MV-4-11 (cell line): Measurements from ENCODE around the gene PRKN.
A peak's percentile ranks its signal among the peaks of the same experiment; 100 is the strongest.

Experiments
- DNase-seq: peaks from one replicate; lab custom pipeline; 2025; lab: John Stamatoyannopoulos, UW

Gene PRKN

DNA sequence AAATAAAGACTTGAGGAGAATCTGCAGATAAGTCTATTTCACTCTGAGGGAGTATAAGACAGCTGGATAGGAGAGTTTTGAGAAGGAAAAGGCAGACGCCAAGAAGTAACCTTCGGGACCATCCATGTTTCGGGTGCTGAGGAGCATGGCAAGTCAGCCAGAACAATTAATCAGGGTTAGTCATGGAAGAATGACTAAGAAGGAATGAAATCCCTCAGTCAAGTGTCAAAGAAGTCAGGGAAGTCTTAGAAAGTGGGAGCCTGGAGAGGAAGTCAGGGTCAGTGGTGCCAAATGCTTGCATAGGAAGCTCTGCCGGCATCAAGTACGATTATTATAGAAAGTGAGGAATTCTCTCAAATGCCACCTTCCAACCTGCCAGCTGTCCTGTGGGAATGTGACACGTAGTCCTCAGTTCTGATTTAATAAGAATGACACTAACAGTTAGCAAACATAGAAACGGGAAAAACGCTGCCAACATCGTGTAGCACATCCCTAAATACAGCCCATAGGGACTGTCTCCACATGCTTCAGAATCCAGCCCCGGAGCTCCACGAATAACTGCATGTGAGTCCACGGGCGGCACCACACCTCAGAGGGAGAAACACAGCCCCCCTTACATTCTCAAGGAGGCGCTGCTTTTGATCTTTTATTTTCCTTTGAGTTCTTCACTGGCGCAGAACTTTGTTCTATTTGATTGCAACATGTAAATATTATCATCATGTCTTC lies 602.7 kb downstream of the PRKN start:
- DNase-seq, result no peak

DNA sequence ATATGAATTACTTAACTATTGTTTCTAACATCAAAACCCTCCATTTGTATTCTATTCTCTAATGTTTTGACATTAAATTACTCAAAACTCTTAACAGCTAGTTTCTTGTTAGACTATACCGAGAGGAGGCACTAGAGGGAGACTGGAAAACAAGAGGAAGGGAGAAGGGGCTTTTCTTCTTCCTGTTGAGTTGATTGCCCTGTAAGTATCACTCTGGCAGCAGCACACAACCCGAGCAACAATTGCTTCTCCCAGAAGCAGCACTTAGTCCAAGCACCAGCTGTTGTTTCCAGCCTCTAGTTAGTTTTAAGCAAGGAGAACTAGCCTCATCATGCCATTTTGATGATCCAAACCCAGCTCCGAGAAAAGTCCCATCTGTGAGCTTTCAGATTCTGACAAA lies 603.8 kb downstream of the PRKN start:
- peak; percentile 10 for DNase-seq

DNA sequence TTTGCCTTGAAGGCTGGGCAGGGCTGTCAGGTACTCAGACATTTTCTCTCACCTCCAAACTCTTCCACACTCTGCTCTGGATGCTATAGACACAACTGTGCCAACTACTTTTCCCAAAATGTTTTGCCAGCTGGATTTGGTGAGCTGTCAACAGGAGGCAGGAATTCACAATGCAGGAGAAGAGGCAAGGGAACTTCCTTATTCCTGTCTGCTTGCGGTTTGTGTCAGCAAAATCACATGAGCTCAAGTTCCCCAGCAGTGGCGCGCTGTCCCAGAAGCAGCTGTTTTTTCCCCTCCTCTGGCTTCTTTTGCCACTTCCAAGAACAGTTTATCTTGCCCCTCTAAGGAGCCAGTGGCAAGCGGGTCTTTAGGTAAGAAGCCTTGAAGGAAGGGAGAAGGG lies 608.2 kb downstream of the PRKN start:
- DNase-seq, result peak; percentile 60

DNA sequence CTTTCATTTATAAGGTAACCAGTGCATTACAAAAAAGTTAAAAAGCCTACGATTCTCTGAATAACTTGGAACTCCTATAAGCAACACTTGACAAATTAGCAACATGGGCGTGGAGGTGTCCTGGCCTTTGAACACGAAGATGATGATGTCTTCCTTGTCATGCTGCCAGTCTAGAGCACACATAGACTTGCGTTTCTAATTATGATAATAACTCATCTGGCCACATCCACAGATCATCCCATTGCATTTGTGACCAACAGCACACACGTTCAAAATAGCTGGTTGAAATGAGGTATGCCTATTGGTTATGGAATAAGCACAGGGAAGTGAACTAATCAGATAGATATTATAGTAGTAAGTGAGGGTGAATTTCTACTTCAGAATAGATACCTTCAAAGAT lies 608.9 kb downstream of the PRKN start:
- DNase-seq, result no peak

DNA sequence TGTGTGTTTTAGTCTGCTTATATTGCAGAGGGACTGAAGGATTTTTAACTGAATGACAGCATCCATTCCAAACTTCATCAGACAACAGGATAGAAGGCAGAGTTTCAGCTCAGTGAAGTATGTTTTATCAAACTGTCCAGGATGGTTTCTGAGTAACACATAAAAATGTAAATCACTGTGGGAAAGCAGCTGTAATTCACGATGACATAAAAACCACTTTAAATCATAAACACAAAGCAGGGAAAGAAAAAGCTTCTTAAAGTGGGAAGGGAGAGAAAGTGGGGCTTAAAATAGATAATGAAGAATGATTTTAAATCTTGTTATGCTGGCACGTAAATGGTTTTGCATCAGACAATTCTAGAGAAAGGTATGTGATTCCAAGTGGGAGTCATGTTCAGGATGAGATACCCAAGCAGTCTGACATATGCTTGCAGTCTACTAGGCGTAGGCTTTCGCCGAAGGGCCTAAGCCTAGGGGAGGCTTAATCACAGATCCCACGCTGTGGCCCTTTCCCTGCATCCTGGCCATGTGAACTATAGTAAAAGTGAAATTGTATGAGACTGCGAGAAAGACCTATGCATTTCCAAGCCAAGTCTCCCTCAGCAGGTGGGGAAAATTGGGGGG lies 610.6 kb downstream of the PRKN start:
- no peak for DNase-seq

DNA sequence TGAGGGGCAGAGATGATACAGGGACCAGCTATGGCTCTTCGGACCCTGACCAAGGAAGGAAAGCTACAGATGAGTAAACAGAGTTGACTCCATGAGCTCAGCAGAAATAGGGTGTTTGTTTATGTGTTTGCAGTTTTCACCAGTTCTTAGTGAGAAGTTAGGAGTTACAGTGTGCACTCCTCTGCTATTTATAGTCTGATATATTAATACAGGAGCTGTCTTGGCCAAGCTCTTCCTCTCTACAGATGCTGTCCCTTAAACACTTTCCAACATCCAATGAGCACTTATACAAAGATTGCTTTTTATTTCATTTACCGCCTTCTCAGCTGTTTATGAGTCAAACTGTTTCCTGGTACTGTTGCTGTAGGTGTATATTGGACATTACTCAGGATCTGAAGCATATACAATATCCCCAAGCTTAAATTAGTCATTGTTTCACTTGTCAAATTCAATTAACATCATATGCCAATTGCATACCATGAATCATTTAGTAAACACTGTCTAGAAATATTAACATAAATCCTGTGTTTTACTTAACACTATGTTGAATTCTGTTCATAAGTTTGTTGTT lies 618.0 kb downstream of the PRKN start:
- DNase-seq, result no peak

DNA sequence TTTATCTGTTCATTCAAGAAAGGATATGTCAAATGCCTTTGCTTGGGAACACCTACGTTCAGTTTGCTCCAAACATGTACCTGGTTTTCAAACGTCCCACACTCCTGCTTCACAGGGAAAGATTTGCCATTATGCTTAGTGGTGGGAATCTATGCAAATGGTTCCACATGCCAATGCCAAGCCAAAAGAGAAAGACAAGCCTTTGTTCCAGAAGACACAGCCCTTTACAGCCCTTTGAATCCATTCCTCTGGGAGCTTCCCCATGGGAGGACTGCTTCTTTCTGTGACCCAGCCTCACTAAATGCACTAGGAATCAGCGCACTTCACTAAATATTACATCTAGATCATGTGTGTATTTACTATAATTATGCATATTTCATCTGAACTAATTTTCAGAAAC lies 619.5 kb downstream of the PRKN start:
- DNase-seq, result no peak

DNA sequence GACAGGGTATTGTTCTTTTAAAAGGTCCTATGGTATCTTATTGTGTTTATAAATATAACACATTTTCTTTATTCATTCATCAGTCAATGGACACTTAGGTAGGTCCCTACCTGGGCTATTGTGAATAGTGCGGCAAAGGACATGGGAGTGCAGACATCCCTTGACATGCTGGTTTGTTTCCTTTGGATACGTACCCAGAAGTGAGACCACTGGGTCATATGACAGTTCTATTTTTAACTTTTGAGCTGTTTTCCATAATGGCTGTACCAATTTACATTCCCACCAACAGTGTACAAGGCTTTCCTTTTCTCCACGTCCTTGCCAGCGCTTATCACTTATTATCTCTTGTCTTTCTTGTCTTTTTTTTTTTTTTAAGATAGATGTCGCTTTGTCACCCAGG lies 627.5 kb downstream of the PRKN start:
- DNase-seq, result no peak

DNA sequence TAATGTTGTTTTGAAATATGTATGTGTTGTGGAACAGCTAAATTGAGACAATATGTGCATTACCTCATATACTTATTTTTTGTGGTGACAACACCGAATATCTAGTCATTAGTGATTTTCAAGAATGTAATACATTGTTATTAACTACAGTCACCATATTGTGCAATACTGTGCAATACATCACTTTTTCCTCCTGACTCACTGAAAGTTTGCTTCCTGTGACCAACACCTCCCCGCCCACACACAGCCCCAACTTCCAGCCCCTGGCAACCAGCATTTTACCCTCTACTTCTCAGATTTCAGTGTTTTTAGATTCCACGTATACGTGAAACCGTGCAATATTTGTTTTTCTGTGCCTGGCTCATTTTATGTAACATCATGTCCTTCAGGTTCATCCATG lies 627.9 kb downstream of the PRKN start:
- peak; percentile 72 for DNase-seq

DNA sequence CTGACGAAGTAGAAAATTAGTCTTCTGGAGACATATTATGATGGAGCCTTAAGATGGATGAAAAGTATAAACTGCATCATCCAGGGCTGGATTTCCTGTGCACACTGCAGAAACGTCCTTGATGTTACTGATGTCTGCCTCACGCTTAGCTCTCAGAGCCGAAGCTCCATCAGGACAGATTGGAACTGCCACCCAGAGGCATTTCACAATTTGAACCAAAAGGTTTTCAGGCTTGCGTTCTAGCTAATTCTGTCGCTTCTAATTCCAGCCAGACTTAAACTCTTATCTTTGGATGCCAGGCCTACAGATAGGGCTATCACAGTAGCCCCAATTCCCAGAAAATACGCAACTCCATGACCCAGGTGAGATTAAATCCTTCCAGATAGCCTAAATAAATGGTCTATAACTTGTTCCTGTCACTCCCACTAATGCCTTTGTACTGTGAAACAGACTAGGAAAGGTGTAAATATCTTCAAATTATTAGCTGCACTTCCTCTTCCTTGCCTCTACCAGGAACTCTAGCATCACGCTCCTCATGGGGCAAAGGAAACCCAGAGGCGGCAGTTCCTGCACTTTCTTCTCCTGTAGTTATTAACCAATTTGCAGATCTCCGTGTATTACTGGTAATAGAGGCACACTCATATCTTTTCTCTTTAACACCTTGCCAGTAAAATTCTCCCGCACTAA lies 634.6 kb downstream of the PRKN start:
- DNase-seq, result no peak

DNA sequence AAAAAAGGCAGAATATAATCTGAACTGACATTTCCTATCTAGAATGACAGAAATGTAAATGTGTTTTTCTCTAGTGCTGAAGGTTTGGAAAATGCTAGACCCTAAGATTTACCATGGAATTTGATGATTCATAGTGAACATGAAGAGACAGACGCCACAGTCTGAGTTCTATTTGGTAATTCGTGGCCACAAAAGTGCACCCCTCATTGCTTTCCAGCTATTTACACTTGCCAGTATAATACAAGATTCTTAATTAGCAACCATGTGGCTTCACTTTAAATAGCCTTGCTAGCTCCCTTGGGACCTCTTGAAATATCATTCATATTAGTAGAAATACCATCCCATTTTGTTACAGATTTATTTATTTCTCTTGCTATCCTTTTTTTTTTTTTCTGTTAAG lies 636.8 kb downstream of the PRKN start:
- DNase-seq, result no peak

DNA sequence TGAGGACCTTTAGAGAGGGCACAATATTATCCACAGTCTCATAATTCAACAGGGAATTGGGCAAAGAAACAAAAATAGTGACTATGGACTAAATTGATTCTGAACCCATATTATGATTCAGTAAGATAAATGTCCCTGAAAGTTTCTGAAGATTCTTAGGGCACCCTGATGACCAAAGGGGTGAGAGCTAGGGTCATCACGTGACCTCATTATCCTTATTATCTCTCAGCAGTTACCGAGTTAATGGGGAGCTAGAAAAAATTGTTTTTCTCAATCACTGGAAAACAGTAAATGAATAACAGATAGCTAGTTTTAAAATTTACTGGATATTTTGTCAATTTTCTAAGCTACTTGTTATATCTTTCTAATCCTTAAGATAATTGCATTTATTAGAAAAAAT lies 639.5 kb downstream of the PRKN start:
- DNase-seq, result no peak

DNA sequence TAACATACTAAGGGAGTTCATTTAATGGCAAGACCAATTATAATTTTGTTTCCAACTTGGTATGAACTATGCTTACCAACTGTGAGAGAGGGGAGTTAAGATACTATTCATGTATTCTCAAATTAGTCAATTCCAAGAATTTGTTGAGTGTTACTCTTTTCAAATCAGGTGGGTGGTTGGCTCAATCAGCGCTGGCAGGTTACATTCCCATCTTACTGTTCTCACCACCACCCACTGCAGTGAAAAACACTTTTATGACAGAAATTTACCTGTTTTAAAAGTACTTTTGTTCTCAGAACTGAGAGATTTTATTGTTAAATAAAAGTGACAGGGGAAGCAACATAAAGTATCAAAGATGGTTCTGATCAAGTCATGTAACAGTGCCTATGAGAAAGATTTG lies 642.0 kb downstream of the PRKN start:
- DNase-seq, result no peak

DNA sequence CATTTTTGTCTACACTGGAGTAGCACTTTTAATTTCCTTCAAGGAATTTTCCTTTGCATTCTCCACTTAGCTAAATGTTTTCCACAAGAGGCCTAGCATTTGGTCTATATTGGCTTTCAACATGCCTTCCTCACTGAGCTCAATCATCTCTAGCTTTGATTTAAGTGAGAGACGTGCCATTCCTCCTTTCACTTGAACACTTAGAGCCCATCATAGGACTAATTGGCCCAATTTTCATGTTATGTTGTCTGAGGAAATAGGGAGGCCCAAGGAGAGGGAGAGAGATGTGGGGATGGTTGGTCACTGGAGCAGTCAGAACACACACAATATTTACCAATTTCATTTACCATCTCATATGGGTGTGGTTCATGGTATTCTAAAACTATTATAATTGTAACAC lies 645.0 kb downstream of the PRKN start:
- DNase-seq, result no peak

DNA sequence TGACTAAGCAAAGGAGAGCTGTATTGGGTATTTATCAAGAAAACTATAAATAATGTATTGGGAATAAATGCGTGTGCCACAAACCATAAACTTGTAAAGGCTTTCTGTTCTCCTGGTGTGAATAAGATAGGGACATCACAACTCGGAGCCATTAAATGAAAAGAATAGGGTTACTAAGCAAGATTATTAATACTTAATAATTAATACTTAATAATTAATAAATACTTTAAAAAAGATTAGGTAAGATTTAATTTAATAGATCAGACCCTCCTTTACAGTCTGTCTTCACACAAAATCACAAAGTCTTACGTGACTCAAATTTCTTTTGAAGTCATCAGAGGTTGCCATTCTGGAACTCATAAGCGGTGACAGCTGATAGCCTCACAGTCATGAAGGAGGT lies 648.9 kb downstream of the PRKN start:
- no peak for DNase-seq

DNA sequence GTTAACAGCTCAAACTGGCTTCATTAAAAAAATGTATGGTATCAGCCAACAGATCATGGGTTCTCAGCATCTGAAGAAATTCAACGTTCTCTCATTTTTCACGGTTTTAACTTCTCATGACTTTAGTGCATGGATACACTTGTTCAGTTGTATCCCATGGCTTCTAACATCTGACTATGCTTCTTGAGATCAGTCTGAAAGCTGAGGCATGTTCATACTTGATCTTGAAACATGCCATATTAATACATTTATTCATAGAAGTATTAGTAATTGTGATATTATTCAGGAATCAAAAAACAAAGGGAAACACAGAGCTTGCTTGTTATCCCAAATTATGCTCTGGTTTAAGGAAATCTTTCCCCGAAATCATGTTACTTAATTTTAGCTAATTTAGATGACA lies 649.4 kb downstream of the PRKN start:
- no peak for DNase-seq

DNA sequence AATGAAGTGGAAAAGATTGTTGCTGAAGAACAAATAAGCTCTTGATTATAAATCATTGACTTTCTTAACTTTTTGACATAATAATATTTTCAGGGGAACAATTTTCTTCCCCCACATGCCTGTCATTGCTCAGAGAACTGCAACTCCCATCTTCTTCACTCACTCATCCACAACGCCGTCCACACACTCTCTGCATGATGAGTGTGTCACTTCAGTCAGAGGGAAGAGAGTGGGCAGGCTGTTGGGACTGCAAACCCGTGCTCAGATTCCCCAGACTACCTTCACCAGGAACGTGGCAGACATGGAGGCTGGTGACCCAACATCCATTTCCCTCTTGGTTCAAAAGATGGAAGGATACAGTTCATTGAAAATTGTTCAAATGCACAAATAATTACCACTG lies 650.8 kb downstream of the PRKN start:
- no peak for DNase-seq

DNA sequence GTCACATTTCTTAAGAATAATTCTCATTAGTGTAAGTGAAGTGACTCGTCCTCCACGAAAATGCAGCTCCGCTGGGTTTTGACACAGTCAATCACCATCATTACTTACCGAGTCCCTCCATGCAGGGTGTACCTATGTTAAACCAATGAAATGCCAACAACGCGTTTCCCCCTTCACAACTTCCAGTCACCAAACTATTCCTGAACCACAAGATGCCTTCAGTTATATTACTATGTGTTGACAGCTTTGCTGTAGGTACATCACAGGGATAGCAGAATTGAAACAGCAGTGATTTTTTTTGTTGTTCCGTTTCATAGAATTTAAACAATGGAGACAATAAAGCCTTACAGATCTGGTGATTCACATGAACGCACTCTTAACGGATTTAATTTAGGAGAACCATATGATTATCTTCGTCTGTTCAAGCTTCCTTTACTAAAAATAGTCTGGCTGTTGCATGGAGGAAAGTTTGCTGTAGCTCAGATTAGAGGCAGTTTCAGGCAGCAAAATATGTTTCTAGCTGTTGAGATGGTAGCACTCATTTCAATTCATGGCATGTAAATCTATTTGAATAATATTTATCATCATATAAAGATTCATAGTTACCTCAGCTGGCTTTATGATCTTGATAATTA lies 652.8 kb downstream of the PRKN start:
- DNase-seq, result no peak

DNA sequence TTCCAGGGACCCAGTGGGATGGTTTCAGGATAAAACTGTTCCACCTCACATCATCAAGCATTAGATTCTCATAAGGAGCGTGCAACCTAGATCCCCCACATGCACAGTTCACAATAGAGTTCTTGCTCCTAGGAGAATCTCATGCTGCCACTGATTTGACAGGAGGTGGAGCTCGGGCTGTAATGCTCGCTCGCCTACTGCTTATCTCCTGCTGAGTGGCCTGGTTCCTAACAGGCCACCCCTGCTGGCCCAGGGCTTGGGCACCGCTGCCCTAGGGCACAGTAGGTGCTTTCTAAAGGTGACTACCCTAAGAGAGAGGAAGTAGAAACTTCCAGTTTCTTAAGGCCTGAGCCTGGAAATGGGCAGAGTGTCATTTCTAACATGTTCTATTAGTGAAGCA lies 656.9 kb downstream of the PRKN start:
- DNase-seq, result no peak

DNA sequence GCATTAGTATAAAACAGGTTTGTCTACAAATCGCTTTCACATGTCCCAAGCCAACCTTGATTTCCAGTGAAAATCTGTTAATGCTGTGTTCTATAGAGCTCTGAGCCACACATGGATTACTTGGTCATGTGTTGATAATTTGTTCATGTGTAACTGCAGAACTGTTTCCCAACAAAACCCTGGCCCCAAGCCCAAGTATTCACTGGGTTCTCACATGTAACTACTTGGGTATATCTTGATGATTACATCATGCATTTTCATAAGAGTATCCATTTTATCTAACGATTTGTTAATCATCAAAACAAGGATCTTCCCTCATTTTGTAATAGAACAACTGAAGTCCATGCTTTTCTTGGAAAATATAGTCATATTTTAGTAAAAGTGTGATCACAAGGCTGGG lies 657.6 kb downstream of the PRKN start:
- DNase-seq, result no peak

DNA sequence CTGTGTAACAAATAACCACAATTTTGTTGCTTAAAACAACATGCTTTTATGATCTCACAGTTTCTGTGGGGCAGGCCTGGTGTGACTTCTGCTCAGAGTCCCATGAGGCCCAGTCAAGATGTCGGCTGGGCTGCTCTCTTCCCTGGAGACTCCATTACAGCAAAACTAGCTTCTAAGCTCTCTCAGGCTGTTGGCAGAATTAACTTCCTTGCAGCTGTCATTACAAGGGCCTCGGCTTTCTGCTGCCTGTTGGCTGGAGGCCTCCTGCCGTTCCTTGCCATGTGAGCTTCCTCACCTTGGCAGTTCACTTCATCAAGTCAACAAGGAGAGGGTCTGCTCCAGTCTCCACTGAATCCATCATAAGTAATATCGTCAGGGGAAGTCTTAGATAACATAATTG lies 659.2 kb downstream of the PRKN start:
- no peak for DNase-seq

DNA sequence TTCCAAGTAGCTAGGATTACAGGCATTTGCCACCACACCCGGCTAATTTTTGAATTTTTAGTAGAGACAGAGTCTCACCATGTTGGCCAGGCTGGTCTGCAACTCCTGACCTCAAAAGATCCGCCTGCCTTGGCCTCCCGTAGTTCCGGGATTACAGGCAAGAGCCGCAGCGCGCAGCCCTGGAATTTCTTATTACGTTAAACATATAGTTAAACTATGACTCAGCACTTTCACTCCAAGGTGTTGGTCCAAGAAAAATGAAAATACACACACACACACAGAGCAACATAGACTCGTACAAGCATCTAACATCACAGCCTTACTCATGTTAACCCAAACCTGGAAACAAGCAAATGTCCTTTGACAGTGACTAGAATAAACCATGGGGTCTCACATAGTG lies 663.9 kb downstream of the PRKN start:
- no peak for DNase-seq
